GM18951 (cell line): ENCODE data around the gene CDK18.

Experiments used
- POLR2A ChIP-seq: IDR thresholded peaks from 4 replicates; pipeline ENCODE4 v1.6.1; 2011; ENCODE audit warnings: mild to moderate bottlenecking; ENCODE audit not compliant: insufficient read length, insufficient read depth; ENCODE audit errors: extremely low read depth
- in situ Hi-C: fragments of 300-500 bp; cut with MboI; formaldehyde crosslinking; loops from one replicate; pipeline ENCODE4 v1.12.0; 2022; ENCODE audit warnings: low sequenced_read_pairs, mixed read lengths, inconsistent platforms; ENCODE audit not compliant: unreplicated experiment

The CDK18 gene

DNA sequence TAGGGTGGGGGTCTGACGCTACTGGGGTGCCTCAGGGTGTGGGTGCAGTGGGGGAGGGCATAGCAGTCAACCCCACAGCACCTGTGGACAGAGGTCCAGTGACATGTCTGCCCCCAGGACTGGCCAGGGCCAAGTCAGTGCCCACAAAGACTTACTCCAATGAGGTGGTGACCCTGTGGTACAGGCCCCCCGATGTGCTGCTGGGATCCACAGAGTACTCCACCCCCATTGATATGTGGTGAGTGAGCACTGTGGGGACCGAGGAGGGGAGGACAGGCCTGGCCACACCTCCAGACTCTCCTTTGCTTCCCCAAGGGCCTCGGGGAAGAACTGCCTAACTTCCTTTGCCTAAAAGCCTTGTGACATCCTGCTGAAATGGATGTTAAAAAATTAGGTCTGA, 23.5 kb downstream of the CDK18 start:
- TF ChIP-seq POLR2A = no peak

GRCh38 chr1:205528446-205528886, 24.0 kb downstream of the CDK18 start:
- in situ Hi-C loops = no loop called here

More for the DNA sequence above, 23.5 kb downstream of the CDK18 start:
- in situ Hi-C loops = no loop called here

DNA sequence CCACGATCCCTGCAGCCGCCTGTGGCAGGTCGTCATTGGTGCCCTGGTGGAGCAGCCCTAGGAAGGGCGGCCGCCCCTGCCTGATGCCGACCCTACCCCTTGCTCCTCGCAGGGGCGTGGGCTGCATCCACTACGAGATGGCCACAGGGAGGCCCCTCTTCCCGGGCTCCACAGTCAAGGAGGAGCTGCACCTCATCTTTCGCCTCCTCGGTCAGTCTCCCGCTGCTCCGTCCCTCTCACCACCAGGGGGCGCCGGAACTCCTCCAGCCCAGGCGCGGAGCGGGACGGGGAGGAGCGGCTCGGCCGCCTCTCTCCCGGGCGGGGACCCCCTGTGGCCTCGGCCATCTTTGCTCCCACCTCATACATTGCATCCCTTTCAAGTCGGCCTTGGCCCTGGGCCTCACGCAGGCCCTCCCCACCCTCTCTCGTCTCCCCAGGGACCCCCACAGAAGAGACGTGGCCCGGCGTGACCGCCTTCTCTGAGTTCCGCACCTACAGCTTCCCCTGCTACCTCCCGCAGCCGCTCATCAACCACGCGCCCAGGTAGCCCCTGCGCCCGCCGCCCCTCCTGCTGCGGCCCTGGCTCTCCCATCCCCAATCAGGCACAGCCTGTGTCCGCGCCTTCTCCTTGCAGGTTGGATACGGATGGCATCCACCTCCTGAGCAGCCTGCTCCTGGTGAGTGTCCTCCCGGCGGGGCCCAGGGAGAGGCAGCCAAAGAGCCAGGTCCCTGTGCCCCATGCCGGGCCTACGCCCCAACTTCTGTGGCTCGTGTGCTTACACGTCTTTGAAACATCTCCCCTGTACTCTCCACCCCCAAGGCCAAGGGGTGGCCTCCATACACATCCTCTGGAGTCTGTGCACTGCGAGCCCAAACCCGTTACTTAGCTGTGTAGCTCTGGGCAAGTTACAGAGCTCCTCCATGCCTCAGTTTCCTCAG, 24.7 kb downstream of the CDK18 start:
- in situ Hi-C loops = no loop called here
- TF ChIP-seq POLR2A = no peak

More at GRCh38 chr1:205528446-205528886, 24.0 kb downstream of the CDK18 start:
- TF ChIP-seq POLR2A = no peak

GRCh38 chr1:205530116-205530515, 25.6 kb downstream of the CDK18 start:
- no peak for TF ChIP-seq POLR2A
- in situ Hi-C loops = loop anchor here (10.0 kb wide), 1 partner anchor 125 kb away; no protein-coding TSS in a partner anchor

- no peak for TF ChIP-seq POLR2A
- in situ Hi-C loops = loop anchor here (10.0 kb wide), 1 partner anchor 123 kb away; no protein-coding TSS in a partner anchor
These were observed 26.9 kb downstream of the CDK18 start for GRCh38 chr1:205531191-205532025.

DNA sequence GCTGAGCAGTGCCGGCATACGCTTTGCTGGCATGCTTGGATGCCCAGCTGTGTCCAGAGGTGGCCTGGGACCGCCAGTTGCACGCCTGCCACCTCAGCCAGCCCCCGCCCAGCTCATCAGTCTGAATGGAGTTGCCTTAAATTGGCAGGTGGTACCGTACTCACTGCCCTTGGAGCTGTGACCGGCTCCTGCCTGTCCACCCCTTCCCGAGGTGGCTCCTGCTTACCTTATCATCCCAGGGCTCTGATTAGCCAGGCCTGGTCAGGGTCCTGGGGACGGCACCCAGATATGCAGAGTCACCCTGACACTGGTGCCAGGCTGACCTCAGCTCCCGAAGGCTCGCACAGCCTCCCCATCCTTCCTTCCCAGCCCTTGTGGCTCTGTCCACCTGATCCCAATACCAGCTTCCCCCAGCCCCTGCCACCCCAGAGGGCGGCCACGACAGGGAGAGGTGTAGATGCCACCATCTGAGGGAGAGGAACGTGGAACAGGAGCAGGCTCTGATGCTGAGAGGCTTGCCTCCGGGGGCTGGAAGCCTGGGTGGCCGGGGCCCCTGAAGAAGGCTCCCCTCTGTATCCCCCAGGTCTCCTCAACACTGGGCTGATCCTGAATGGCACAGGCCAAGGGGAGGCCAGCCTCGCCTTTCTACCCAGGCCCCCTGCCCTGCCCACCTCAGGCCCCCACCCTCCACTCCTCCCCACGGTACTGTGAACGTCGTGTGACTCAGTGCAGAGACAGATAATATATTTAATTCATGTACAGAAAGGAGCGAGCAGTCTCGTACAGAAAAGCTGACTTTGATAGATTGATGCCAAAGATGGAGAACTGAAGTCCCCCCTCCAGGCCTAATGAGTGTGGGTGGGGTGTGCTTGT, 27.8 kb downstream of the CDK18 start:
- in situ Hi-C loops = loop anchor here (10.0 kb wide), 1 partner anchor 123 kb away; no protein-coding TSS in a partner anchor
- TF ChIP-seq POLR2A = no peak

DNA sequence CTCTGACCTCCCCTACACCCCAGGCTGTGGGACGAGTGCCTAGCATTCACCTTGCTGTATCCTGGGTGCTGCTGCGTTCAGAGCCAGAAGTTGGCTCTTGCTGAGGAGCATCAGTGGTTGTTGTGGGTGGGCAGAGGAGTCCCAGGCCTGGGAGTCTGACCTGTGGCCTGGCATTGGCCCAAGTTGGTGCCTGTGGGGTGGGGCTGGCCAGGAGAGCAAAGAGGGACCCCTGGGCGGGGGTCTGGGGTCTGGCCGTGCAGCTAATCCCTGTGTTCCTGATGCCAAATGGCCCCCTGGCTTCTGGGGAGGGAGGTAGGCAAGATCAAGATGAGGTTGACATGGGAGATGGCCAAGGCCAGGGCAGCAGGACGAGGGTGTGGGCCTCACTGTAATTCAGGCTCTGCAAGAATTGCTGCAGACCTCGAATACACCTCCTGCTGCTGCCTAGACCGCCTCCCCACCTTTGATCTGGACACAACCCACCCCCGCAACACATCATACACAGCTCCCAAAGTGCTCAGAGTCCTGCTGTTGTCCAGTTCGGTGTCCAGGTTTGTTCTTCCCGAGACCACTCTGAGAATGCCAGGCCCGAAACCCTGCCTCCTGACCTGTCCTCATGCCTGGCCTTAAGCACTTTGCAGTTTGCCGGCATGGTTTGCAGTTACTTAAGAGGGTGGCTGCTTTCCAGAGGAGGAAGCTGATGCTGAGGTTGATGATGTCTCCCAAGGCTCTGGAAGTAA, 28.7 kb downstream of the CDK18 start:
- in situ Hi-C loops = loop anchor here (10.0 kb wide), 1 partner anchor 122 kb away; no protein-coding TSS in a partner anchor

GRCh38 chr1:205533748-205534443, 29.4 kb downstream of the CDK18 start:
- in situ Hi-C loops = loop anchor here (10.0 kb wide), 1 partner anchor 121 kb away; no protein-coding TSS in a partner anchor
- TF ChIP-seq POLR2A = no peak

More for the DNA sequence above, 28.7 kb downstream of the CDK18 start:
- TF ChIP-seq POLR2A = no peak

DNA sequence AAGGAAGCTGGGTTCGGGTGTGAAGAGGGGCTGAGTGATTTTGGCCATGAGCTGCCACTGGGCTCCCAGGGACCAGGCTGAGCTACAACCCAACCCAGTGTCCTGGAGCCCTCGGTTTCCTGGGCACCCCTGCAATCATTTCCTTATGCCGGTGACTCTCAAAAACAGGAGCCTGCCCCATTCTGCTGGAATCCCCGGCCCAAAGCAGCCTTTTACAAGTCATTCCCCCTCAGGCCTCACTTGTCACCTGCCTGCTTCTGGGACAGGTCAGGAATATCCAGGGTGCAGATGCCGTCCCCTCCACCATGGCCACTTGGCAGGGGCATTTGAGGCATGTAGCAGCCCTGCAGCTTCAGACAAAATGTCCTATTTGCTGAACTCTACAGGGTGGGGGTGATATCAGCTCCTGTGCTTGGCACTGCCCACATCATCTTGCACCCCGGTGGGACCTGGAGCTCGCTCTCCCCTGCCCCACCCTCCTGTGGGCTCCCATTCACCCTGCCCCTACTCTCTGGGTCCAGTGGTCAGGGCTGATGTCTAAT, 30.0 kb downstream of the CDK18 start:
- in situ Hi-C loops = loop anchor here (10.0 kb wide), 1 partner anchor 120 kb away; no protein-coding TSS in a partner anchor
- no peak for TF ChIP-seq POLR2A

DNA sequence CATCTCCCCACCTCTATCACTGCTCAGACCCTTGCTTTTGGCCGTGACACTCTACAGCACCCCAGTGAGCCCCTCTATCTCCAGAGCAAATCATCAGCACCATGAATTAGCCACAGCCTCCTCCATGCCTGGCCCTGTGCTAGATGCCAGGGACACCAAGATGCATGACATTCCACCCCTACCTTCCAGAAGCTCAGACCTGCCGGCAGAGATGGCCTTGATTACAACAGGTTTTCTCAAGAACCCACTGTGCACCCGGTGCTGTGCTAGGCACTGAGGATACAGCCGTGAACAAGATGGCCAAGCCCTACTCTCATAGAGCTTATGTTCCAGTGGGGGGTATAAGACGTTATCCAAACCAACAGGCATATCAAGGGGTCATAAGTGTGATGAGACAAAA, 30.6 kb downstream of the CDK18 start:
- in situ Hi-C loops = loop anchor here (10.0 kb wide), 1 partner anchor 120 kb away; no protein-coding TSS in a partner anchor
- TF ChIP-seq POLR2A = no peak
